Stimulated activated CD8-positive, alpha-beta memory T cell treated with anti-CD3 and anti-CD28 coated beads, Interleukin-2, amount 100 ng/mL, for 1 hour (primary cell): Measurements from ENCODE around the gene AFAP1L2.

Experiments
- DNase-seq, 2 donors: peaks; one replicate each; pipeline ENCODE4 v3.0.0-alpha.2; 2020; ENCODE audit warnings: low read depth in 2 of 2

AFAP1L2 gene, protein sequence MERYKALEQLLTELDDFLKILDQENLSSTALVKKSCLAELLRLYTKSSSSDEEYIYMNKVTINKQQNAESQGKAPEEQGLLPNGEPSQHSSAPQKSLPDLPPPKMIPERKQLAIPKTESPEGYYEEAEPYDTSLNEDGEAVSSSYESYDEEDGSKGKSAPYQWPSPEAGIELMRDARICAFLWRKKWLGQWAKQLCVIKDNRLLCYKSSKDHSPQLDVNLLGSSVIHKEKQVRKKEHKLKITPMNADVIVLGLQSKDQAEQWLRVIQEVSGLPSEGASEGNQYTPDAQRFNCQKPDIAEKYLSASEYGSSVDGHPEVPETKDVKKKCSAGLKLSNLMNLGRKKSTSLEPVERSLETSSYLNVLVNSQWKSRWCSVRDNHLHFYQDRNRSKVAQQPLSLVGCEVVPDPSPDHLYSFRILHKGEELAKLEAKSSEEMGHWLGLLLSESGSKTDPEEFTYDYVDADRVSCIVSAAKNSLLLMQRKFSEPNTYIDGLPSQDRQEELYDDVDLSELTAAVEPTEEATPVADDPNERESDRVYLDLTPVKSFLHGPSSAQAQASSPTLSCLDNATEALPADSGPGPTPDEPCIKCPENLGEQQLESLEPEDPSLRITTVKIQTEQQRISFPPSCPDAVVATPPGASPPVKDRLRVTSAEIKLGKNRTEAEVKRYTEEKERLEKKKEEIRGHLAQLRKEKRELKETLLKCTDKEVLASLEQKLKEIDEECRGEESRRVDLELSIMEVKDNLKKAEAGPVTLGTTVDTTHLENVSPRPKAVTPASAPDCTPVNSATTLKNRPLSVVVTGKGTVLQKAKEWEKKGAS

DNA sequence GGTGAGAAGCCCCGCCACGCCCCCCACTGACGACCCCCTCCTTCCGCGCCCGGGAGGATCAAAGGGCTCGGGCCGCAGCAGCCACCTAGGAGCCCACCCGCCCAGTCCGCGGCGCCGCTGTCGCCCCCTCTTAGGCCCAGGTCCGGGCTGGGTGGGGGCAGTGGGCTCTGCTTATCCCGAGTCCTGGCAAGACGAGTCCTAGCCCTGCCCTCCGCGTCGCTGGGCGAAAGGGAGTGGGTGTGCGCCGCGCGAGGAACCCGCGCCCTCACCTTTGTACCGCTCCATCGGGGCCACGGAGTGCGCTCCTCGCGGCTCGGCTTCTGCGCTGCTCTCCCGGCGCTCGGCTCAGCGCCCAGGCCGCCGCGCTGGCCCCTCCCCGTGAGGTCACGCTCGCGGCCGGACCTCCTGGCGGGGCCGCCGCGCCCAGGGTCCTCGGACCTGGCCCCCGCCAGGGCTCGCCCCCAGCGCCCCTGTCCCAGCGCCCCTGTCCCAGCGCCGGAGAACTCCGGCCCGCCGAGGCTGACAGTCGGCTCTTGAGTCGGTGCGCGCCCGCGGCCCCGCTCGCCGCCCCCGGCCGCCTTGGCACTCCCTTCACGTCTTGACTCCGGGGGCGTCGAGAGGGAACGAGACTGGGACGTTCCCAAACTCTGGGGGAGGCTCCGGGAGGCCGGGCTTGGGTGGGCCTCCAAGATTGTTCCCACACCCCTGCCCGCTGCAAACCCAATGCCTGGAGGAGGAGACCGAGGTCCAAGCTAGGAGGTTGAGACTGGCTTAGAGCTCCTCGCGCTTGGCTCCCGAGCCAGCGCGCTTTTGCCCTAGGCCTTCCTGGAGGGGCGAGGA lies at the start of gene AFAP1L2:
TSS of gene AFAP1L2 (minus strand) at position 332 of the 840 bp plus-strand sequence. CDS start at position 285, 47 bp downstream.
- no peak for DNase-seq

DNA sequence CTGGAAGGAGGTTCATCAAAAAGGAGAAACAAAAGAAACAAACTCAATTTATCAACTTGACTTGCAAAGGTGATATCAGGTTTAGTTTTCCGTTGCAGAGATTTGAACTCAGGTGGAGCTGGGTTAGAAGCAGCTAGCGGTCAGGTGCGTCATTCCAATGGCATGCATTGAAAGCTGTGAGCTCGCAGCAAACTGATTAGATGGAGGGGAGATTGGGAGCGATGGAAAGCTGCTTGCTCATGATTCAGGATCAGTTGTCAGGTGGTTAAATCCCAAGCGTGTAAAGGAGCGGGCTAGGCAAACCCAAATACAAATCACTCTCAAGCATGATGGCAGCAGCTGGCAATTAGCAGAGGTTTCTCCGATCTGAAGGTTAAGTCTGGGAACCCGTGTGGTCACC lies 49.3 kb upstream of the AFAP1L2 start:
- DNase-seq, result no peak

DNA sequence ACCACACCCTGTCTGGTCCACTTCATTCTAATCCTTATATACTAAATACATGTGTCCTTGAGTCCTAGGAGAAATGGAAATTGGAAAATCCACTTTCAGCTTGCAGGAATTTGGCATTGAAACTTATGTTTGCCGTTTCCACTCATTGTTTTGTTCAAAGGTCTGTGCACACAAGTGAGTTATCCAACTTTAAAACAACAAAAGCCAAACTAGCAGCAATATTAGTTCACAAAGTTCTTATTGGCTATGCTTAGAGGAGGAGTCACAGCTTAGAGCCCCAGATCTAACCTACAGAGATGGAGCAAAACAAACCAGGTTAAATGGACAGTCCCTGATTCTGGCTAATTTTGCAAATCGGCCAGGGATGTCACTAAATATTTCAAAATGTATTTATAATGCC lies 44.6 kb upstream of the AFAP1L2 start:
- DNase-seq, result no peak

DNA sequence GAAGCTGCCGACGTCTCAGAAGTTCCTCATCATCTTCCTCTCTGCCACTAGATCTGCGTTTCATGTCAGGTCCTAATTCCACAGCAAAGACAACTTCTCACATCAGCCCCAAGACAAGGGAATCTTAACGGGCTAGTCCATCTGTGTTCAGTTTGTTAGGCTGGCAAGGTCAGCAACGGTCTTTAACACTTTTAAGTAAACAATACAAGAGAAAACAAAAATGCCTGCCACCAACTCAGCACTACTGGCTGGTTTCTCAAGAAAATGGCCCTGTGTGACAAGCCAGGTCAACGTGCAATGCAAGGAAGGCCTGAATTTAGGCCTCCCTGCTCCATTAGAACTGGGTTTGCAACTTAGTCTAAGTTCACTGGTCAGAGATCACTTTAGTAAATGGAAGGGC lies 41.0 kb upstream of the AFAP1L2 start:
- DNase-seq, result no peak

DNA sequence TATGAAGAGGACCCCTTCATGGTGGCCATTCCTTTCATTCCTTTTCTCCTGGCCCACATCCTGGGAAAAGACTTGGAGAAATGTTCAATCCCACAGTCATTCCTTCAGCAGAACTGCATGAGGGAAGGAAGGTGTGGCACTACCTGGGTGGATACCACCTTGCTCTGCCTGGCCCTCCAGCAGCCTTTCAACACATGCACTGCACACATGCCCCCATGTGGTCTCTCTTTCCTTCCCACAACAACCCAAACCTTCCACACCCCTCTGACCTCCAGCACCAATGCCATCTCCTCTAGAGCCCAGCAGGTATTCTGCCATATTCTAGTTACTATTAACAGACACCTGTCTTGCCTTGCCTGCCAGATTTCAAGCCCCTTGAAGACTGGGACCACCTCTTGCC lies 40.5 kb upstream of the AFAP1L2 start:
- DNase-seq, result no peak

DNA sequence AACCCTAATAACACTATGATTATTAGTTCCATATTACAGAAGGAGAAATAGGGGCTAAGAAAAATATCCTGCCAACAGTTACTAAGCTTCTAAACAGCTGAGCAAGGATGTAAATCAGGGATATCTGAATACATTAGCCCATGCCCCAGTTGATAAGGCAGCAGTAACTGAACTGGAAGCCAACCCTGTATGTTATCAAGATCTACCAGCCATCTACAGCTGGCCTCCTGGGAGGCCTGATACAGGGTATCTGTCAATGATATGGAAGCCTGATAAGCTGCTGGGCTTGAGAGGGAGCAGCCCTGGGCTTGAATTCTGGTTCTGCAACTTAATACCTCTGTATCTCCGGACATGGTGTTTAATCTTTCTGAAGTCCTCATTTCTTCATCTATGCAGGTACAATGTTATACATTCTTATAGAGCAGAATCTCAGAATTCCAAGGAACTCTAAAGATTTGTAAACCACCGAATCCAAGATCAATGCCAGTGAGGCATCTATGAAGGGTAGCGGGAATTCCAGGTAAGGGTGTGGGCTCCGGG lies 37.9 kb upstream of the AFAP1L2 start:
- no peak for DNase-seq

DNA sequence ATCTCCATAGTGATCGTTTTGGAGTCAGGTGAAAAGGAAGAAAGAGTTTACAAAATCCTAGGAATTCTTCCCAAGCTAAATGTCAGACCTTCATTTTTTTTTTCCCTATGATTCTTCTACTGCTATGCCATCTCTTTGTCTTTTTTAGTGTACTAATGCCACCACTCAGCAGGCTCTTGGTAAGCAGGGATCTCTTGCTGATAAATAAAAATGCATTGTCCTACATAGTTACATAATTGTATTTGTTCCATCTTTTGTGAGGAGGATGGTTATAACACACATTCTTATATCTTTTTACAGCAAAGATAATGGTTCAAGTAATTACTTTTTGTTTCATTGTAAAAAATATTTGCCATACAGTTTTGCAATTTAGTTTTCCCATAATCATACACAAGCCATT lies 36.8 kb upstream of the AFAP1L2 start:
- no peak for DNase-seq

DNA sequence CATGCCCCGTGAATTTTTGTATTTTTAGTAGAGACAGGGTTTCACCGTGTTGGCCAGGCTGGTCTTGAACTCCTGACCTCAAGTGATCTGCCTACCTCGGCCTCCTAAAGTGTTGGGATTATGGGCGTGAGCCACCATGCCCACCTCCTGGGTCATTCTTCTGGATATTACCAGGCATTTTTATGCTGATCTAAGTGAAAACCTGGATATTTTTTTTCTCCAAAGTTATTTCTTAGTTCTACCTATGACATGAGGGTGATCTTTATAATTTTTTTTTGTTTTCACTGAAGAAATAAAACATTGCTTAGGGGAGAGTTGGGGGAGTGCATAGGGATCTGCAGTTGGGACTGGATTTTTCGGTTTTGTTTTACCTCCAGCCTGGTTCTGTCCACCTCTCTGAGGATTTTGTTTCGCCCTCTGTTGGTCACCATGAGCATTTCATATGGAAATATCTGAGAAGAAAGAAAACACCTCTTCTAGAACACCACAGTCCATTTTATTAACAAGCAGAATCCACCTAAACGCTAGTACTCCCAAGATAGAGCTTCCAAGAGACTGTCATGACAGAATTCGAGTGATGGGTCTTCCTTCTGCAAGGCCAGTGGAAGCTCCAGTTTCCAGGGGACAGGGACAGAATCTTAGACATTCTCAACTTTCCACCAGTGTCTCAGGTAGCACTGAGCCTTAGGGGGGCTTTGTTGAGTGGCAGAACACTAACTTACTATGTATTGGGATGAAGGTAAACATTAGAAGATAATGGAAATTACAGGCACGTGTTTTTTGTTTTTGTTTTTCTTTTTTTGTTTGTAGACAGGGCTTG lies 33.4 kb upstream of the AFAP1L2 start:
- DNase-seq, result no peak

DNA sequence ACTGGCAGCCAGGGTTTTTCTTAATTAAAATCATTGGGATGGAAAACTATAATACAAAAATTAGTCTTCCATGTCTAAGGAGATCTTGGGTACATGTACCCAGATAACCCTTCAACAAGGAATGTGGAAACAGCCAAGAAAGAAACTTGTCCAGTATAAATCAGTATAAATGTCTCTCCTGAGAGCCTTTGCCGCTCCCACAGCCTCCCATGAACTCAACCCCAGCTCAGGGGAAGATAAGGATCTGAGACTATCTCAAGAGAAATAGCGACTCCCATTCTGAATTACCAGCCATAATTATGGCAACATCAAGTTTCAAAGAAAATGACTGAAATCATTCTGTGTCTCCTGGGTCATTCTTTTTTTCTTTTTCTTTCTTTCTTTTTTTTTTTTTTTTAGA lies 32.6 kb upstream of the AFAP1L2 start:
- DNase-seq, result no peak

DNA sequence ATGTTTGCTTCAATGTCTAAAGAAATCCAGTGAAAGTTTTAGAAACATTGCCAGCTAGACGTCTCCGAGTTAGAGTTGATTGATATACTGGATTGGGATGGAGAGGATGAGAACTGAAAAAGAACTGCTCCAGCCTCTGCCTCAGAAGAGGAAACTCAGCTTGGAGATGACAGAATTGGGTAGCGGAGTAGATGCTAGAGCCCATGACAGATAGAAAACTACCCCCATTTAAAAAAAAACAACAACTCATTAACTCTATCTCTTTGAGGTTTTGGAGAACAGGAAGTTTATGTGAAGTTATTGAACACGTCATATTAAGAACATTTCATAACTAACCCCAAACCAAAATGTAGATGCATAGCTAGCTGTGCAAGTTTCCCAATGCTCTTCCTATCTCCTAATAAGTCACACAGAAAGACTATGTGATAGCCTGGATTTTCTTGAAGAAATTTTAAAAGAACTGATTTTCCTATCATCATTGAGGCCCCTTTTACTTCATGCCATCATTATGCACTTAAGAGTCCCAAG lies 28.3 kb upstream of the AFAP1L2 start:
- no peak for DNase-seq

DNA sequence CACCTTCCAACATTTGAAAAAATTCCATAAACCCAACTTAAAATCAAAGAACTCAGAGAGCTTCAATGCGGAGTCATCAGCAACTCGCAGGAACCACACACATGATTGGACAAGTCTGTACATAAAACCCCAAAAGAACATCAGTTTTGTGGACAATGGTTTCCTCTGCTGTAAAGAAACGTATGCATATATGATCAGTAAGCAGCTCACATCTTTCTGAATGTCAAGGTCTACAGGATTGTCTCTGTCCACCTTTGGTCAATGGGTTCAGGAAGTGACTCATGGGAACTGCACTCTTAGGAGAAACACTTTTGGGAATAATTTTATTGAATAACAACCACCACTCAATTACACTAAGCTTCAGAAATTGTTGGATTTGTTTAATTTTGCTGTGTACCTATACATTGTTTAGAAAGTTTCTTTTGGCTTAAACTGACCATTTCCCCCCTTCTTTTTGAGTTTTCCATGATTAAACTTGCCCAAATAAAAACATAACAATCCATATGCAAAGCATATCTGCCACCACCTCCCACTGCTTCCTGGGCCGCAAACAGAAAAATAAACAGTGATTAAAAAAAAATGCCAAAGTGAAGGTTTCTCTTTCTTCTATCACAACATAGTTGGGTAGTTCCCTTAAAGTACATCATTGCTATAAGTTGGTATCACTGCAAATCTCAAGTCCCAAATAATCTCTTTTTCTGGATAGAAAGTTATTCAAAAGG lies 27.3 kb upstream of the AFAP1L2 start:
- DNase-seq, result no peak

DNA sequence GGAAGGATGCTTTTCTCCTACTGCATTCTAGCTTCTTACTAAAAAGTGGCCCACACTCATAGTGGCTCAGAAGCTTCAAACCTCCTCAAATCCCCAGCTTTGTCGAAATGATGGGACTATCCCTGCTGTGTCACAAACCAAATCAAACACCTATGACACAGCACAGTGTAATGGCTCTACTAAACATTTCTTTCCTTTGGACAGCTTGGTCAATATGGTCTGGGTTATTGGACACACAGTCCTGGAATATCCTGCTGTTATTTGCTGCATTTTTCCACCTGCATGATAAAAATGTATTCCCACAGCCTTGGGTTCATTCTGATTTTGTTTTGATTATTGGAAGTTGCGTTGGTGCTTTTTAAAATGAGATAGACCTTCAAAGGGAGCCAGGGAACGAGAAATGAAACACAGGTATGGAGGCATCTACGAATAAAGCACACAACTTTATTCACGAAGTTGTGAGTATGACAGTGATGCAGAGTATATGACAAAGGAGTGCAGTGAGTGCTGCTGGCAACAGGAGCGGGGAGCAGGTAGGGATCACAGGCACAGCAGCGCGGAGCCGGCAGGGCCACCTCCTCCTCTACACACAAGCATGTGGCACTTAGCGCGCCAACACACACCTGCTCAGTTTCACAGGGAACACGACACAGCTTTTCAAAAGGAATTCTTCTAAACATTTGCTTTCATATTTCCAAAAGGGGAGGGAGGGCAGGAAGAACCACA lies 26.5 kb upstream of the AFAP1L2 start:
- no peak for DNase-seq

DNA sequence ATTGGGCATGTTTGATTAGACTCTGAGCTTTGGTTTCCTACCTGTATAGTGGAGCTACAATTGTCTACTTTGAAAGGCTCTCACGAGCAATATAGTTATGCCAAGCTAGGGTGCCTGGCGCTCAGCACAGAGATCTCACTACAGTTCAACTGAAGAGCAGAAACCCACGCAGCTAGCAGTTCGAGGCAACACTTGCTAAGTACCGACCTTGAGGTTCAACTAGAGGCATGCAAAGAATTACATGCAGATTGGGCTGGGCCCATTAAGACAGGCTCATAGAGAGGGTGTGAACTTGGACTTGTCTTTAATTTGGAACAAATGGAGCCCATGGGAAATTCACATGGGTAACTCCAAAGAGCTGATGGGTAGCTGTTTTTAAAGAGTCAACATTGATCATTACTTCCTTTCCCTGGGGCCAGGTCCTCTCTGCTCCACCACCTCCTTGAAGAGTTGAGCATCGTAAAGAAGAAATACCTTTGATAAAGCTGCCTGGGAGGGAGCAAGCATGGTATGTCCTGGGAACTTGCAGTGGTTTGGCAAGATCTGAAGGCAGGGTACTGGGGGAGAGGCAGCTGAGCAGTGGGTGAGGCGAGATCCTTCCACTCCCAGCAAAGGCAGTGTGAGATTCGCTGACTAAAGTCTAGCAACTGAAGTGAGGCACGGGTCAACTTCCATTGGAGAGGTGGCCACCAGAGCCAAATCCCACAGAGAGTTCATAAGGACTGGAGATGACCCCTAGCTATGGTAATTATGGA lies 25.5 kb upstream of the AFAP1L2 start:
- no peak for DNase-seq

DNA sequence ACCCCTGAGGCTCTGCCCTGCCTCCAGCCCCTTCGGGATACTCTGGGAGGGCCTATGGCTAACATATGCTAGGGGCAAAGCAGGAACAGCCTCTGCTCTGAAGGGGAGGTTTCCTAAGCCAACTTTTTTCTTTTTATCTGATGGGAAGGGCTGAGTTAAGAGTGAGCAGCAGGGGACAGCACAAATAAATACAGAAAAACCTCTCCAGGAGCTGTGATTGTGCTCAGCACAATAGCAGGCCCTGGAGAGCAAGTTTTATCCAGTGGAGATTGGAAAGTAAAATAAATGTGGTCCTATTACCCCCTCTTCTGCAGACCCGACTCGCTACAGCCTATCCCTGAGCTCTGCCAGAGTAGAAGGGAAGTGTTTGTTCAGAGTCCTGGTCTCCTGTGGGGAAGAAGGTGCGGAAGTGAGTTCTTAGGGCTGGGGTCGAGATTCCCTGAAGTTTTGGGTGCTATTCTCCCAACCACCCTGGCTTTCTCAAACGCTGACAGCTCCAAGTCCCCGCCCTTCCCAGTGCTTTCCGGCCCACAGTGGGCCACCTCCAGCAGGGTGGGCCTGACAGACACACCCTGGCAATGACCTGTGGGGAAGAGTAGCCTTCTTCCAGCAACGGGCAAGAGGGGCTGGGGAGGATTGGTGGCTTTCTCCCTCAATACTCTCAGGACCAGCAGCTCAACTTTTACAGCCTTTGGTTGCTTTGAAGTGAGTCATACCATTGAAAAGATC lies 23.0 kb upstream of the AFAP1L2 start:
- DNase-seq, result no peak

DNA sequence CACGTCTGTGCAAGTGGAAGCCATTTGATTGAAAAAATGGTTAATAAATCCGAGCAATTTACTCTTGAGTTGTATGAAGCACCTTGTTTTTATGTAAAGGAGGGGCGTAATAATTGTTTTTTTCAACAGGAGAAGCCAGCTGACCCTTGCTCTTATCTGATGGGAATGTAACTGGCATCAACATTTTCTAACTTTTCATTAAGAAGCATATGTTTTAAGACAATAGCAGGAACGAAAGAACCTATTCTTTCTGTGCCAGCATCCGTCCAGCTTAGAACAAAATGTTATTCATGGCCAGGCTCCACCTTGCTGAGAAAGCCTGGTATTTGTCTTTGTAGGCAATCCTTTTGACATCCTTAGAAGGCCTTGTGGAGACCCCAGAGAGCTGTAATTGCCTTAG lies 22.2 kb upstream of the AFAP1L2 start:
- no peak for DNase-seq

DNA sequence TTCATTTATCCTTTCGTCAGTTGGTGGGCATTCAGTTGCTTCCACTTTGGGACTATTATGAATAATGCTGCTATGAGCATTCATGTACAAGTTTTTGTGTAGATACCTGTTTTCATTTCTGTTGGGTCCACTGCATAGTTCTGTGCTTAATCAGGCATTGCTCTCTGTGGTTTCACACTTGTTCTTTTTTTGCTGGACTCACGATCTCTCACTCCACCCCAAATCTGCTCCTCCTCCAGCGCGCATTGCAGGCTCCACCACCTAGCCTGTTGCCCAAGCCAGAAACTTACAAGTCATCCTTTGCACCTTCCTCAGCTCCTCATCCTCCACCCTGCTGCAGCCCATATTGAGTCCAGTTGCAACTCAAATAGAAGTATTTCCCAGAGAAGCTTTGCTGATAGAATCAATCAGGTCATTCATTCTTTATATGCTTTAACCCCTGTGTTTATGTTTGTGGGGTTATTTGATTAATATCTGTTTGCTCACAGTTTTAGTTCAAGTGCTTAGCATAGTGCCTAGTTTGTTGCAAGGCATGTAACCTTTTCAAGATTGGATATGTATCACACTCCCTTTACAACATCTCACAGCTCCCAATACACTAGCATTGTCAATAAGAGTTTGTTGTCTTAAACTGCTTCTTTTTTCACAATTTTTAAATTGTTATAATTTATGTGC lies 16.6 kb upstream of the AFAP1L2 start:
- DNase-seq, result no peak

DNA sequence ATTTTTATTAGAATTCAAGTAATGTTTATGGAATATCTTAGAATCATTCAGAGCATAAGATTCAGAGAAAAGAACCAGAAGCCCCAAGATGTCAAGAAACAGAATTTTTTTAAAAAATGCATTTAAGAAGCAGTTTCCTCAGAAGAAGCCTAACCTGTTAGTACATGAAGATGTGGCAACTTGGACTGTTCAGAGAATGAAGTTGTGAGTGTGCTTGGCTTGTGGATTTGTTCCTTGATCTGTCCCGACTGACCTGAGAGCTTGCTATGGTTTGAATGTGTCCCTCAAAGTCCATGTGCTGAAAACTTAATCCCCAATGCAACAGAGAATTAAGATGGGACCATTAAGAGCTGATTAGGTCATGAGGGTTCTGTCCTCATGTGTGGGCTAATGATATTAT lies 13.8 kb upstream of the AFAP1L2 start:
- DNase-seq, result no peak
